Esophagus muscularis mucosa (tissue), 4 donors: ENCODE measurements around the gene POC1A. TPM values are rescaled to one million over a fixed set of nuclear protein-coding genes. Genes with fewer than 3 reads are reported as not detected.
A peak's percentile ranks its signal among the peaks of the same experiment; 100 is the strongest.

Experiments
- DNase-seq: peaks from one replicate; pipeline ENCODE4 v3.0.0-alpha.2; 2017; ENCODE audit errors: extremely low spot score
- H3K27ac ChIP-seq, 4 donors: fragments of 200-600 bp; sonication (generic); replicated peaks in 1 of 4; 1 replicate in 3 of 4; 2 replicates in 1 of 4; pipeline ENCODE4 v1.5.1; 2016 to 2019; ENCODE audit warnings: mild to moderate bottlenecking in 1 of 4
- H3K27me3 ChIP-seq, 4 donors: fragments of 200-600 bp; sonication (generic); one replicate each; pipeline versions ENCODE4 v1.5.1 to v1.6.0; 2016 to 2019
- H3K36me3 ChIP-seq, 4 donors: fragments of 200-600 bp; sonication (generic); one replicate each; pipeline ENCODE4 v1.5.1; 2016 to 2019
- H3K4me1 ChIP-seq, 4 donors: fragments of 200-600 bp; sonication (generic); one replicate each; pipeline ENCODE4 v1.5.1; 2016 to 2019
- H3K4me3 ChIP-seq, 4 donors: fragments of 200-600 bp; sonication (generic); 1 replicate in 2 of 4; 2 replicates in 2 of 4; pipeline ENCODE4 v1.5.1; 2016 to 2019; ENCODE audit warnings: mild to moderate bottlenecking in 4 of 4, moderate library complexity in 1 of 4
- H3K9me3 ChIP-seq, 4 donors: fragments of 200-600 bp; sonication (generic); 1 replicate in 3 of 4; 2 replicates in 1 of 4; pipeline ENCODE4 v1.5.1; 2016 to 2019
- EP300 ChIP-seq: sonication (generic); formaldehyde crosslinking; IDR thresholded peaks from one replicate; pipeline ENCODE4 v1.6.1; 2017; ENCODE audit warnings: antibody characterized with exemption
- POLR2A ChIP-seq: fragments of 450-650 bp; IDR thresholded peaks from one replicate; pipeline ENCODE4 v1.6.1; 2017; ENCODE audit warnings: antibody characterized with exemption, moderate library complexity, mild to moderate bottlenecking, low read depth
- POLR2AphosphoS5 ChIP-seq, 2 donors: sonication (generic); formaldehyde crosslinking; IDR thresholded peaks; one replicate each; pipeline ENCODE4 v1.6.1; 2017; ENCODE audit warnings: antibody characterized with exemption in 2 of 2
- WGBS: methylation state at CpG from one replicate; pipeline ENCODE4 v1.1.5; 2018; 5-methylcytosine and 5-hydroxymethylcytosine counted together
- intact Hi-C: fragments of 100-400 bp; cut with DNase I; formaldehyde crosslinking; loops from one replicate; pipeline ENCODE4 v1.15.1; 2023
- total RNA-seq, 4 donors: library from RNA; depleted of rRNA; stranded (reverse); fragments of >200 nt; gene quantifications; one replicate each; pipeline versions ENCODE4 v1.1.0 to v1.2.1, GENCODE V29; 2016
- TF ChIP-seq, protein P1 (sequence below), 3 experiments: fragments of 200-600 bp in 2 of 3; fragments of 450-650 bp in 1 of 3; sonication (generic) in 2 of 3; IDR thresholded peaks; one replicate each; pipeline ENCODE4 v1.5.1; 2017 to 2019; ENCODE audit warnings: antibody characterized with exemption in 3 of 3, mild to moderate bottlenecking in 2 of 3, moderate library complexity in 1 of 3

The POC1A gene
- total RNA-seq, 4 donors from 2014 or later, result 0.71 to 2.1 (median 1.2) TPM

DNA sequence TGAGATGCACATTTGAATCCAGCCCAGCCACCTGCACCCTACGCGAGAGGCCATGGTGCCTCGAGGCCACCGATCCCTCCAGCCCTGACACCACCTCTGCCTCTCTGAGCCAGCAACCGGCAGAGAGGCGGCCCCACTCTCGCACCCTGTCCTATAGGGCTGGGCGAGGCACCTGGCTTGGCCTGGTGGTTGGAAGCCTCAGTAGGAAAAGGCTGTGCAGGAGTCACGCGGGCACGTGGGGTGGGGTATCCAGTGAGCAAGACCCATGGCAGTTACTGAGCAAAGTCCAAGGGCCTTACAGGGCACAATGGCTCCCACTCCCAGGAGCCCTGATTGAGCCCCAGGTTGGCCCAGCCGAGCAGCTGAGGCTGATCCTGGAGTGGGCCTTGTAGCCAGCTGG is 85.5 kb downstream of the POC1A start:
- 94% methylated on average over 12 of the region's 12 CpGs for WGBS
- Histone ChIP-seq H3K27me3 (no peaks in the 10 kb centered on the region), H3K4me3 (no peak overlapping the region), H3K9me3 (no peaks in the 10 kb centered on the region), H3K4me1 (peaks cover 21 to 26% (median 24%) of the 10 kb centered on the region in 4 donors), H3K27ac (no peak overlapping the region), H3K36me3 (no peaks in the 10 kb centered on the region)
- intact Hi-C loops, result no loop called here
- TF ChIP-seq POLR2AphosphoS5 (IDR thresholded peaks at IDR 0.05), result no peak
- TF ChIP-seq, protein P1, sequence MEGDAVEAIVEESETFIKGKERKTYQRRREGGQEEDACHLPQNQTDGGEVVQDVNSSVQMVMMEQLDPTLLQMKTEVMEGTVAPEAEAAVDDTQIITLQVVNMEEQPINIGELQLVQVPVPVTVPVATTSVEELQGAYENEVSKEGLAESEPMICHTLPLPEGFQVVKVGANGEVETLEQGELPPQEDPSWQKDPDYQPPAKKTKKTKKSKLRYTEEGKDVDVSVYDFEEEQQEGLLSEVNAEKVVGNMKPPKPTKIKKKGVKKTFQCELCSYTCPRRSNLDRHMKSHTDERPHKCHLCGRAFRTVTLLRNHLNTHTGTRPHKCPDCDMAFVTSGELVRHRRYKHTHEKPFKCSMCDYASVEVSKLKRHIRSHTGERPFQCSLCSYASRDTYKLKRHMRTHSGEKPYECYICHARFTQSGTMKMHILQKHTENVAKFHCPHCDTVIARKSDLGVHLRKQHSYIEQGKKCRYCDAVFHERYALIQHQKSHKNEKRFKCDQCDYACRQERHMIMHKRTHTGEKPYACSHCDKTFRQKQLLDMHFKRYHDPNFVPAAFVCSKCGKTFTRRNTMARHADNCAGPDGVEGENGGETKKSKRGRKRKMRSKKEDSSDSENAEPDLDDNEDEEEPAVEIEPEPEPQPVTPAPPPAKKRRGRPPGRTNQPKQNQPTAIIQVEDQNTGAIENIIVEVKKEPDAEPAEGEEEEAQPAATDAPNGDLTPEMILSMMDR (IDR thresholded peaks at IDR 0.05), result no peak
- TF ChIP-seq POLR2A, result no peak
- no peak for TF ChIP-seq EP300
- no peak for DNase-seq

GRCh38 chr3:52068055-52068571 is 86.1 kb downstream of the POC1A start:
- TF ChIP-seq POLR2A, result no peak
- TF ChIP-seq, protein P1 (IDR thresholded peaks at IDR 0.05), result no peak
- no peak for TF ChIP-seq EP300
- WGBS, result 91% methylated on average over 10 of the region's 12 CpGs
- no peaks in the 10 kb centered on the region for H3K36me3 ChIP-seq
- no peak overlapping the region for H3K4me3 ChIP-seq
- no peak overlapping the region for H3K27ac ChIP-seq
- H3K4me1 ChIP-seq, result peaks cover 21 to 26% (median 24%) of the 10 kb centered on the region in 4 donors
- intact Hi-C loops, result no loop called here
- no peaks in the 10 kb centered on the region for H3K9me3 ChIP-seq
- H3K27me3 ChIP-seq, result no peaks in the 10 kb centered on the region
- DNase-seq, result no peak

- no peak for TF ChIP-seq POLR2AphosphoS5 (IDR thresholded peaks at IDR 0.05)
- TF ChIP-seq POLR2A, result no peak
- no peak for TF ChIP-seq EP300
- TF ChIP-seq, protein P1 (IDR thresholded peaks at IDR 0.05), result no peak
- H3K27ac ChIP-seq, result no peak overlapping the region
- peaks cover 26 to 32% (median 28%) of the 10 kb centered on the region in 4 donors for H3K4me1 ChIP-seq
- H3K9me3 ChIP-seq, result no peaks in the 10 kb centered on the region
- intact Hi-C loops, result no loop called here
- no peak for DNase-seq
- no peaks in the 10 kb centered on the region for H3K36me3 ChIP-seq
- H3K4me3 ChIP-seq, result no peak overlapping the region
- WGBS, result 82% methylated on average over 4 of the region's 4 CpGs
- no peaks in the 10 kb centered on the region for H3K27me3 ChIP-seq
Measured at GRCh38 chr3:52067526-52067925, 86.7 kb downstream of the POC1A start.

GRCh38 chr3:52067046-52067445 is 87.2 kb downstream of the POC1A start:
- Histone ChIP-seq H3K4me3 (no peak overlapping the region), H3K36me3 (no peaks in the 10 kb centered on the region), H3K27ac (no peak overlapping the region), H3K27me3 (no peaks in the 10 kb centered on the region), H3K9me3 (no peaks in the 10 kb centered on the region), H3K4me1 (peaks cover 30 to 36% (median 33%) of the 10 kb centered on the region in 4 donors)
- intact Hi-C loops, result no loop called here
- WGBS, result 91% methylated on average over 8 of the region's 8 CpGs
- TF ChIP-seq POLR2A, result no peak
- TF ChIP-seq, protein P1 (IDR thresholded peaks at IDR 0.05), result no peak
- no peak for TF ChIP-seq POLR2AphosphoS5 (IDR thresholded peaks at IDR 0.05)
- TF ChIP-seq EP300, result no peak
- DNase-seq, result no peak

DNA sequence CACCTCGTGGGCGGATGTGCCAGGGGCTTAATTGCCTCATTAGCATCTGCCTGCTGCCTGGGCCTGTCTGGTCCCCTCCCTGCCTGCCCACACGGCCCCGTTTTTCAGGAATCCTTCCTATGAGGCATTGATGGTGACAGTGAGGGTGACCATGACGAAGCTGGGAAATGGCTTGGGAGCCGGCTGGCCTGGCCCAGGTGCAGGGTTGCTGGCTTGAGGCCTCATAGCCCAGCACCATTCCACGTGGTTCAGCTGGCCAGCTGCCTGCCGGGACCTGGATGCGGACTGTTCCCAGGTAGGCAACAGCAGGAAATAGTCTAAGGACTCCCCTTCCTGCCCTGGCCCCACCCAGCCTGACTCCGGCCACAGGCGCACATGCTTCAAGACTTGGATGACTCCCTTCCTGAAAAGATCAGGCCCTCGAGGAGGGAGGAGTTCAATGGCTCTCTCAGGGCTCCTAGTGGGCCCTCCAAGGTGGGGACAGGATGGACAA is 88.9 kb downstream of the POC1A start:
- no peak for DNase-seq
- TF ChIP-seq POLR2AphosphoS5 (IDR thresholded peaks at IDR 0.05), result peak in 1 of 2 donors; percentile 49
- TF ChIP-seq, protein P1 (IDR thresholded peaks at IDR 0.05), result no peak

More for the DNA sequence above, 88.9 kb downstream of the POC1A start:
- Histone ChIP-seq H3K4me3 (no peak overlapping the region), H3K27me3 (no peaks in the 10 kb centered on the region), H3K36me3 (no peaks in the 10 kb centered on the region), H3K9me3 (no peaks in the 10 kb centered on the region), H3K4me1 (peaks cover 13 to 21% (median 18%) of the 10 kb centered on the region in 4 donors), H3K27ac (no peak overlapping the region)
- intact Hi-C loops, result no loop called here
- 79% methylated on average over 8 of the region's 12 CpGs for WGBS
